Neural cell (in vitro differentiated cells): Measurements from ENCODE around the gene NRARP.

Source experiments
- EP300 ChIP-seq: fragments of 450-650 bp; conservative IDR thresholded peaks from 2 replicates; pipeline ENCODE4 v1.6.1; 2014; ENCODE audit warnings: antibody characterized with exemption, mild to moderate bottlenecking, moderate library complexity; ENCODE audit not compliant: poor library complexity, severe bottlenecking
- EZH2 ChIP-seq: fragments of 200-600, 300-800 bp; shearing (Covaris generic), sonication (generic); IDR thresholded peaks from 2 replicates; pipeline ENCODE4 v1.6.1; 2014; ENCODE audit warnings: antibody characterized with exemption, low read length, borderline replicate concordance, mild to moderate bottlenecking; ENCODE audit not compliant: insufficient read depth, poor library complexity, severe bottlenecking
- MXI1 ChIP-seq: fragments of 450-650 bp; conservative IDR thresholded peaks from 2 replicates; pipeline ENCODE4 v1.6.1; 2014; ENCODE audit warnings: antibody characterized with exemption, mild to moderate bottlenecking; ENCODE audit not compliant: poor library complexity, severe bottlenecking
- POLR2AphosphoS5 ChIP-seq: IDR thresholded peaks from 2 replicates; pipeline ENCODE4 v1.6.1; 2012
- RAD21 ChIP-seq: fragments of 450-650 bp; conservative IDR thresholded peaks from 2 replicates; pipeline ENCODE4 v1.6.1; 2014; ENCODE audit warnings: antibody characterized with exemption, mild to moderate bottlenecking, moderate library complexity
- SMC3 ChIP-seq: fragments of 450-650 bp; conservative IDR thresholded peaks from 2 replicates; pipeline ENCODE4 v1.6.1; 2014; ENCODE audit warnings: antibody characterized with exemption, mild to moderate bottlenecking, moderate library complexity; ENCODE audit not compliant: poor library complexity
- TAF1 ChIP-seq: IDR thresholded peaks from 2 replicates; pipeline ENCODE4 v1.6.1; 2012; ENCODE audit warnings: low read depth
- TF ChIP-seq, protein P1 (sequence below): fragments of 450-650 bp; IDR thresholded peaks from 2 replicates; pipeline ENCODE4 v1.5.1; 2014; ENCODE audit warnings: antibody characterized with exemption, mild to moderate bottlenecking, moderate library complexity; ENCODE audit not compliant: poor library complexity, severe bottlenecking
- TF ChIP-seq, protein P2 (sequence below): IDR thresholded peaks from 2 replicates; pipeline ENCODE4 v1.6.1; 2012; ENCODE audit warnings: borderline replicate concordance

DNA sequence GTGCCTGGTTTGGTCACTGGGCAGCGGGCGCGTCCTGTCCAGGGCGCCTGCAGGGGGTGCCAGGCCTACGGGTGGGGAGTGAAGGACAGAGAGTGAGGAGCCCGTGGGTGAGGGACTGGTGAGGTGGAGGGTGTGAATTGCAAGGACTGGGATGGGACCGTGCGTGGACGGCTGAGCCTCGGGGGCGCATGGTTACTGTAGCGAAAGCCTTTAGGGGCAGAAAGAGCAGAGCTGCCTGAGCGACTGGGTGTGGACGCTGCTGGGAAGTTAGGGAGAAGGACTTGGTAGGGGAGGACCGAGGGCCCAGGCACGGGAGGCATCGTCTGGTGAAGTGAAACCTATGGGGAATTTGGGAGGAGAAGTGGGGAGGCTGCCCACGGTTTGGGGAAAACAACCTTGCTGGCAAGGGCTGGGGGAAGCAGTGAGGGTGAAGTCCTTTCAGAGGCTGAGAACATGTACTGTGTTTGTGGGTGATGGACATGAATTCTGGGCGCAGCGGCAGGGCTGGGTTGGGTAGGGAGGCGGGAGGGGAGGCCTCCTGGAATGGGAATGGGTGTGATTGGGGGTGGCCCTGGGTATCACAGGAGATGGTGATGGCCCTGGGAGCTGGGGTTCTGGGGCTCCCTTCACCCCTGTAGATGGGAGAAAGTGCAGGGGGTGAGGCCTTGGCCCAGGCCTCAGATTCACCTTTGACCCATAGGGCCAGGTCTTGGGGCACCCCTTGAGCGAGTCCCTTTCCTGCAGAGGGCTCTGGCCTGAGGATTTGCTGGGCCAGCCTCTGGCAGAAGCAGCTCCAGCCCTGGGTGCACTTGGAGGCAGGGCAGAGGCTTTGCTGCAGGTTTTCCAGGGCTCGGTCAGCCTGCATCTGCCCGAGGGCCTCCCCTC is 26.2 kb downstream of the NRARP start:
- TF ChIP-seq EP300: no peak
- TF ChIP-seq, protein P1, sequence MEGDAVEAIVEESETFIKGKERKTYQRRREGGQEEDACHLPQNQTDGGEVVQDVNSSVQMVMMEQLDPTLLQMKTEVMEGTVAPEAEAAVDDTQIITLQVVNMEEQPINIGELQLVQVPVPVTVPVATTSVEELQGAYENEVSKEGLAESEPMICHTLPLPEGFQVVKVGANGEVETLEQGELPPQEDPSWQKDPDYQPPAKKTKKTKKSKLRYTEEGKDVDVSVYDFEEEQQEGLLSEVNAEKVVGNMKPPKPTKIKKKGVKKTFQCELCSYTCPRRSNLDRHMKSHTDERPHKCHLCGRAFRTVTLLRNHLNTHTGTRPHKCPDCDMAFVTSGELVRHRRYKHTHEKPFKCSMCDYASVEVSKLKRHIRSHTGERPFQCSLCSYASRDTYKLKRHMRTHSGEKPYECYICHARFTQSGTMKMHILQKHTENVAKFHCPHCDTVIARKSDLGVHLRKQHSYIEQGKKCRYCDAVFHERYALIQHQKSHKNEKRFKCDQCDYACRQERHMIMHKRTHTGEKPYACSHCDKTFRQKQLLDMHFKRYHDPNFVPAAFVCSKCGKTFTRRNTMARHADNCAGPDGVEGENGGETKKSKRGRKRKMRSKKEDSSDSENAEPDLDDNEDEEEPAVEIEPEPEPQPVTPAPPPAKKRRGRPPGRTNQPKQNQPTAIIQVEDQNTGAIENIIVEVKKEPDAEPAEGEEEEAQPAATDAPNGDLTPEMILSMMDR: no peak
- TF ChIP-seq, protein P2, sequence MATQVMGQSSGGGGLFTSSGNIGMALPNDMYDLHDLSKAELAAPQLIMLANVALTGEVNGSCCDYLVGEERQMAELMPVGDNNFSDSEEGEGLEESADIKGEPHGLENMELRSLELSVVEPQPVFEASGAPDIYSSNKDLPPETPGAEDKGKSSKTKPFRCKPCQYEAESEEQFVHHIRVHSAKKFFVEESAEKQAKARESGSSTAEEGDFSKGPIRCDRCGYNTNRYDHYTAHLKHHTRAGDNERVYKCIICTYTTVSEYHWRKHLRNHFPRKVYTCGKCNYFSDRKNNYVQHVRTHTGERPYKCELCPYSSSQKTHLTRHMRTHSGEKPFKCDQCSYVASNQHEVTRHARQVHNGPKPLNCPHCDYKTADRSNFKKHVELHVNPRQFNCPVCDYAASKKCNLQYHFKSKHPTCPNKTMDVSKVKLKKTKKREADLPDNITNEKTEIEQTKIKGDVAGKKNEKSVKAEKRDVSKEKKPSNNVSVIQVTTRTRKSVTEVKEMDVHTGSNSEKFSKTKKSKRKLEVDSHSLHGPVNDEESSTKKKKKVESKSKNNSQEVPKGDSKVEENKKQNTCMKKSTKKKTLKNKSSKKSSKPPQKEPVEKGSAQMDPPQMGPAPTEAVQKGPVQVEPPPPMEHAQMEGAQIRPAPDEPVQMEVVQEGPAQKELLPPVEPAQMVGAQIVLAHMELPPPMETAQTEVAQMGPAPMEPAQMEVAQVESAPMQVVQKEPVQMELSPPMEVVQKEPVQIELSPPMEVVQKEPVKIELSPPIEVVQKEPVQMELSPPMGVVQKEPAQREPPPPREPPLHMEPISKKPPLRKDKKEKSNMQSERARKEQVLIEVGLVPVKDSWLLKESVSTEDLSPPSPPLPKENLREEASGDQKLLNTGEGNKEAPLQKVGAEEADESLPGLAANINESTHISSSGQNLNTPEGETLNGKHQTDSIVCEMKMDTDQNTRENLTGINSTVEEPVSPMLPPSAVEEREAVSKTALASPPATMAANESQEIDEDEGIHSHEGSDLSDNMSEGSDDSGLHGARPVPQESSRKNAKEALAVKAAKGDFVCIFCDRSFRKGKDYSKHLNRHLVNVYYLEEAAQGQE: no peak
- TF ChIP-seq EZH2: no peak
- TF ChIP-seq MXI1: no peak
- TF ChIP-seq POLR2AphosphoS5: no peak
- TF ChIP-seq RAD21: no peak
- no peak for TF ChIP-seq SMC3
- TF ChIP-seq TAF1: no peak
